Frontal cortex (tissue), 4 donors: ENCODE measurements around the gene ETV6. TPM values are rescaled to one million over a fixed set of nuclear protein-coding genes. Genes with fewer than 3 reads are reported as not detected.

Experiments used
- DNase-seq, 2 donors: peaks; one replicate each; pipeline ENCODE4 v3.0.0; 2012; ENCODE audit warnings: low spot score in 2 of 2
- FAIRE-seq: peaks from 2 replicates; lab custom pipeline; 2012; peaks lifted over from hg19 to GRCh38; lab: Jason Lieb, UNC
- total RNA-seq: library from RNA; depleted of rRNA; stranded (reverse); fragments of >200 nt; gene quantifications from one replicate; pipeline ENCODE4 v1.2.3, GENCODE V29; 2014
- donor health status: control.
- donor health status: control.
- donor health status: control.

The ETV6 gene
- total RNA-seq, 1 donor from 2014 or later, result 2.9 TPM

DNA sequence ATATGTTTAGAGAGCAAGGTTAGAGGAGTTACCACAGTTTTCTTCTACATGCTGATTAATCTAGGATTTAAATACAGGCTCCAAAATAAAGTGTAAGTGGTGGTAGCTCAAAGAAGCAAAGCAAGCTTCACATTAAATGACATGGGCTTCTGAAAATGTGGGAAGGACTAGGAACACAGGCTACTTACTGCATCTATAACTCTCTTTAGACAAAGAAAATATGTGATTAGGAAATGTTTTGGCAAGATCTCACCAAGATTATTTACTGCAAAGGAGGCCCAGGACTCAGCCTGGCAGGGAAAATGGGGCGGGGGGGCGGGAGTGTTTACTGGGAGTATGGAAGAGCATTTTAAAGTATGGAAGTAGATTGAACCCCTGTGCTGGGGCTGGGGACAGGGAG, 39.4 kb downstream of the ETV6 start:
- DNase-seq, result no peak
- FAIRE-seq, result no peak

DNA sequence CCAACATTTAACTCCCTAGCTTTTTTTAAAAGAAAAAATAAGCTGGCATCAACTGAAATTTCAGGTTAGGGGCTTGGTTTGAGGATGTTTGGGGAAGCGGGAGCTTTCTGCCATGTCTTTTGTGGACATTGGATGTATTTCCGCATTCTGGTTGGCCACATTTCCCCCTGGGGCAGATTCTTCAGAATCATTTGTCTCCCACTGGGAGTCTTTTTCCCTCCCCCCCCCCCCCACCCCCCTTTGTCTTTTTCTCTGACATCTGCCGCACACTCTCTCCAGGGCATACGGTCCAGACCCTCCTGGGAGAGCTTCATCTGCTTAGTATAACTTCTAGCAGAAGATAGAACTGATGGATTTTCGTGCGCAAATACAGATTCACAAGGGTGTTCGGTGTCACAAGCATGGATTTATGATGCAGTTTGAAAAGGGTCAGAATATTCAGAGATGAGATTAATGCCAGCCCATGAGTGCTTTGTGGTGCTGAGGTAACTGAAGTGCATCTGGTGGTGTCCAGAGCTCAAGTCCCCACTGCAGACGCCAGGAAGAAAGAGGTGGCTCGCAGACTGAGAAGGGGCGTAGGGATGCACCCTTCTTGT, 40.2 kb downstream of the ETV6 start:
- FAIRE-seq (no peak), DNase-seq (no peak)

DNA sequence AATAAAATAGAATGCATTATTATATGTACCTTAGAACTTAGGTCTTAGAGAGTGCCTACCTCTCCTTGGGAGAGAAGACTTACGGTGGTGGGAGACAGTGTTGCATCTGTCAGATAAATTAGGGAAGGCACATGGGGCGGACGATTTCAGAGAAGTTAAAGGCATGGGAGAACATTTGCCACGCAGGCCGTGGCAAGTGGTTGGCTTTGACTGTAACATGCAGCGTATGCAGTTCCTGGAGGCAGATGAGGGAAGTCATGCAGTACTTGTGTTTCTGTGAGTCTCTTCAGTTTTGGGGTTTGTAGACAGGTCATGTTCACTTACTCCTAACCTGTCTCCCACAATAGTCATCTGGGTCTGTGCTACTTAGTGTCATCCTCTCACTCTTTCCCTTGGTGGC, 43.6 kb downstream of the ETV6 start:
- DNase-seq (no peak), FAIRE-seq (no peak)

DNA sequence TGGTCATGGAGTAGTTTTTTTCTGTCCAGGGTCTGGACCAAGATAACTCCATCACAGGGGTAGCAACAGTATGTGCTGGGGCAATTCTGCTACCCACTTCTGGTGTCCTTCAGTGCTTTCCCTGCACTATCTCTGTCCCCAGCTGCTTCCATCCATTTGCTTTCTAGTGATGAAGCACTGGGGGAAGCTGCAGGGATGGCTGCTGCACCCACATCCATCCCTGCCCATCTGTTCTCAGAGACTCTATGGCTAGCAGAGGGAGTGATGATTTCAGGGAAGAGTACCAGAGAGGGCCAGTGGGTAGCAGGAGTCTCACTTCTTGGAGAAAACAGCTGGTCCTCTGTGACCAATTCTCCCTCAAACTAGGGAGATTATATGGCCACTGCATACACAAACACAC, 44.1 kb downstream of the ETV6 start:
- FAIRE-seq, result no peak

DNA sequence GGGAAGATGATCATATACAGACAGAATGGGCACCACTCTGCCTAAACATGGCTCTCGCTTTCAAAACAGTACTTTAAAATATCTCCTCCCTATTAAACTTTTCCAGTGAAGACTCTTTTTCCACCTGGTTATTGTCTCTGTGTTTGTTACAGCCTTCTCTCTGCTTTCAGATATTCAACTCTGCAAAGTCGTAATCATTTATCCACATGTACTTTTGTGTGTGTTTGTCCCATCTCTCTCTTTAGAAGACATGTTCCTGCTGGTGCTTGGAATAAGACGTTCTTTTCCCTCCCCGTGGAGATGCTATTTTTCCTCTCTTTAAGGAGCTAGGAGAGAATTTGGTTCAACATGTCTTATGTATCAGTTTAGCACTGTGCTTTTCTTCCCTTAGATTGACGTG, 45.1 kb downstream of the ETV6 start:
- no peak for DNase-seq
- FAIRE-seq, result no peak

More for the DNA sequence above, 44.1 kb downstream of the ETV6 start:
- no peak for DNase-seq

DNA sequence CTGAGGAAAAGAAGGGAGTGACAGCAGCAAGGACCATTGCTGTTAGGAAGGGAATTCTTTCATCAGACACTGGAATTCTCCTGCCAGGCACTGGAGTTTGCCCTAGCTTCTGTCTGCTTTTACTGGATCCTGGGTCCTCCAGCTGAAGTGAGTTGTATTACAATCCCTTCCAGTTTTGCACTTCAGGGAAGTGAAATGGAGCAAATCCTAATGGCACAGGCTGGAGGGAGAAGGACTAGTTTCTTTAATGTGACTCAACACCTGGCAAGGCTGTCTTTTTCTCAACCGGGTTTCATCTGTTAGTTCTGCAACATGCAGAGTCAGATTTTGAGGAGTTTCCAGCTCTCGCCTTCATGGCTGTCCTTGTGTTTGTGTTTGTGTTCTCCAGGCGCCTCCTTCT, 45.8 kb downstream of the ETV6 start:
- DNase-seq, result no peak
- FAIRE-seq, result no peak

DNA sequence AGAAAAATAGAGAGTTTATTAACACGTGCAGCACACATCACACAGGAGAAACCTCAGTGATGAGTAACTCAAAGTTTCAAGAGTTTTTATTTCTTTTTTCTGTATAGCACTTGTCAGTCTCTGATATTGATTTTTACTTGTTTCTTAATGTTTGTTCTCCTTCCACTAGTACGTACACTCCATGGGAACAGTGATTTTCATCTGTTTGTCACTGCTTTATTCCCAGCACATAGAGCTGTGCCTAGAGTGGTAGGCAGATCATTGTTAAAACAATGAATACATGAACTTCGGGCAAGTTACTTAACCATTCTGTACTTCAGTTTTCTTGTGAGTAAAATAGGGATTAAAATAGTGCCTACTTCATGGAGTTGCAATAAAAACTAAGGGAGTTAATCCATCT, 46.6 kb downstream of the ETV6 start:
- no peak for FAIRE-seq
- no peak for DNase-seq

DNA sequence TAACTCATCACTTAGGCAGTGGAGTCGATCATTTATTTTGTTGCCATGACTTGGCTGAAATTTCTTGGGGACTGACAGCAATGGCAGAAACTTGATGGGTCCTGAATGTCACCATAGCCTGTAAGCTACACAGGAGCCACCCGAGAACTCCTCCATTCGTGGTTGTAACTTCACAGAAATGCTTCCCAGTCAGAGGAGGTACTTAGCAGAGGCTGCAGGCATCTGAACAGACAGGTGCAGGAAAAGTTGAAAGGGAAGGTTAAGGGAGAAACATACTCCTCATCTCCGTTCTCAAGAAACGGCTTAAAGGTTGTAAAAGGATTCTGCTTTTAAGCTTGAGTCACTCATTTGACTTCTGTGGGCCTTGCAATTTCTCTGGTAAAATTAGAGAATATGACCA, 47.7 kb downstream of the ETV6 start:
- DNase-seq, result no peak
- FAIRE-seq, result no peak

DNA sequence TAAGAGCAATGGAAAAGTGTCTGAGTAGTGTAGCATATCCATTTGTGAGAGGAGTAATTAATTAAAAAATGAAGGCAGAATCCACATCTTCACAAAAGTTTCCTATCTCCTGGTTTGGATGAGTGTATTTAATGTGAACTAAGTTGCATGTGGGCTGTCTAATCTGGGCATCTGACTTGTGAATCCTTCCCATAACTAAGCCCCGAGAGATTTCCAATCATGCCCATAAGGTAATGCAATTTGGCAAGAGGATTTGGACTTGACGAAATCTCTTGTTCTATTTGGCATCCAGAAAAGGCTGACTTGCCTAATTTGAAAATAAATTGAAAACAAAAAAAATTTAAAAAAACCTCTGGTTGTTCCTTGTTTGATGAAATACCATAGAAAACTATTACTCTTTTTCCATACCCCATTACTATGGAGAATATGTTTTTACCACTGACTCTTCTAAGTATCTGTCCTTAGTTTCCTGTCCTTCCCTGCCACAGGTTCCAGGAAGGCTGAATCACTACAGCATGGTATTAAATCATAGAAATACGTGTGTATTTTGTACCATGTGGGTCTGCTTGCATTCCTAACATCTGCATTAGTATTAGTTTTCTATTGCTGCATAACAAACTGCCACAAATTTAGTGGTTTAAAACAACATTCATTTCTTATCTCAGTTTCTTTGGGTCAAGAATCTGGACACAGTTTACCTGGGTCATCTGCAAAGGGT, 48.4 kb downstream of the ETV6 start:
- FAIRE-seq, result no peak
- no peak for DNase-seq

DNA sequence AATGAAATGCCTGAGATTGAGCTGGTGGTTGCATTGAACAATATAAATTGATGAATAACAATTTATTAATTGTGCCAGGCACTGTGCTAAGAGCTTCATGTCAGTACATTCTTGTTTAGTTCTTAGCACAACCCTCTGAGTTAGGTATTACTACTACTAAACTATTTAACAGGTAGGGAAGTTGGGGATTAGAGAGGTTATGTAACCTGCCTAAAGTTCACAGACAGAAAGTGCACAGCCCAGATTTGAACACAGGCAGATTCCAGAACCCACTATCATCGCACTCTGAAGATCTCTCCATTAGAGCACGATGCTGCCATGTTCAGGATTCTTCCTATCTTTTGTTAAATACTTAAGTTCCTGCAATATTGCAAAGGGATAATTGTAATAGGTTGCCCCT, 49.3 kb downstream of the ETV6 start:
- no peak for DNase-seq
- FAIRE-seq, result no peak

DNA sequence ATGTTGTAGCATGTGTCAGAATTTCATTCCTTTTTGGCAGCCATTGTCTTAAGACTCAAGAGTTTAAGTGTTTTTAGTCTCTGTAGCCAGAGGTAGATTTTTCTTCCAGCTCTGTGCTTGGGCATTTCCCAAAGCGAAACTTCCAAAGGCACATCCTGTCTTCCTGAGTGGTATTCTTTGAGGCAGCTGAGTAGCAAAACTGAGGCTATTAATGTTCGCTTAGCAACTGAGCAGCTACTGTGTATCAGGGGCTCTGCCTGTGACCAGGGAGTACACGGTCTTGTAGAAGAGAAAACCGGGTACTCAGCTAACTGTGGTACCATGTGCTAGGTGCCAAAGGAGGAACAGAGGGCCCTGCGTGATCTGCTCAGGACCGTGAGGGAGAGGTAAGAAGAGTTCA, 52.0 kb downstream of the ETV6 start:
- no peak for FAIRE-seq
- DNase-seq, result no peak

DNA sequence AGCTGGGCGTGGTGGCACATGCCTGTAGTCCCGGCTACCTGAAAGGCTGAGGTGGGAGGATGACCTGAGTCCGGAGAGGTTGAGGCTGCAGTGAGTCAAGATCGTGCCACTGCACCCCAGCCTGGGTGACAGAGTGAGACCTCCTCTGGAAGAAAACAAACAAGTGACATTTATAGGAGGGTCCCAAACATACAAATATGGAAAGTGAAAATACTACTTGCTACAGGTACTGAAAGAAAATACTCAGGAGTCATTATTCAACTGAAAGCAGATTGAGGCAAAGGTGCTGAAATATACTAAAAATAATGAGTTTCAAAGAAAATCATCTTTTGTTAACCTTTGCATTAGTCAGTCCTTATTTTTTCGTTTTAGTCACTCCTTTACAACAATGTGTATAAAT, 53.5 kb downstream of the ETV6 start:
- DNase-seq (no peak), FAIRE-seq (no peak)

DNA sequence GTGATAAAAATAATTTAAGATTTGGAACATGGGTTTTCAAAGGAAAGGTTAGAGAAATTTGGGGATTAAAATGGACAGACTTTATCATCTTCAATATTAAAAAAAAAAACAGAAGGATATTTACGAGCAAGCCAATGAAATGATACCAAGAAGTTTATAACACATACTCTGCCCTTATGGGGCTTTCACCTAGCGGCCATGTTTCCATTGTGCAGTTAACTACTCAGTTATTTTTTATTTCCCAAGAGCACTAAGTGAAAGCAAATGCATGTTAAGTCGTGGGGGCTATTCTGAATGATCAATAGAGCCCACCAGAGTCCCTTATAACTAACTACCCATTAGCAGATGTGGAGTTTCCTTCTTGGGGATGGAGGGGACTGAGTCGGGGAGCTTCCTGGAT, 53.9 kb downstream of the ETV6 start:
- DNase-seq, result no peak
- FAIRE-seq, result no peak

DNA sequence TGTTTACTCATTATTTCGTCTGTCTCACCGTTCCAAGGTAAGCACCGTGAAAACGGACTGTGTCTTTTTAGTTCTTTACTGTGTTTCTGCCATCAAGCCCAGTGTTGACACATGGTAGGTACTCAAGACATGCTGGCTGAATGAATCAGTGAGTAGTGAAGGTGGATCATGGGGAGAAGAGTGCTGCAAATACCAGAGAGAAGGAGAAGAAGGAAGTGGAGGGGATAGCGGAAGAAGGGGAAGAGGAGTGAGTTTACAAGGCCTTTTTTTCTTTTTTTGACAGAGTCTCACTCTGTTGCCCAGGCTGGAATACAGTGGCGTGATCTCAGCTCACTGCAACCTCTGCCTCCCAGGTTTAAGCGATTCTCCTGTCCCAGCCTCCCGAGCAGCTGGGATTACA, 54.6 kb downstream of the ETV6 start:
- no peak for FAIRE-seq
- DNase-seq, result no peak

DNA sequence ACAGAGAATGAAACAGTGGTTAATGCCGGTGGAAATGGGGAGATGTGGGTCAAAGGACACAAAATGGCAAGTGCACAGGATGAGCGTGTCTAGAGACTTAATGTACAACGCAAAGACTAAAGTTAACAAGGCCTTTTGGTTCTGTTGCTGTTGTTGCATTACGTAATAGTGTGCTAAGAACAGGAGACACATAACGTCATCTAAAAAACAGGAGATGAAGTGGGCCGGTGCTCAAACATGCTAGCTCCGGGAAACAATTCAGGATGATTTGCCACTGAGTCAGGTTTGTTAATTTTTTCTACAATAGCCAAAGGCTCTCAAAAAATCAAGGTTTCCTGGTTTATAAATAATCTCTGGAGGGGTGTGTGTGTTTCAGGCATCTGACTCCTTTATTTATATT, 55.5 kb downstream of the ETV6 start:
- FAIRE-seq (no peak), DNase-seq (no peak)

DNA sequence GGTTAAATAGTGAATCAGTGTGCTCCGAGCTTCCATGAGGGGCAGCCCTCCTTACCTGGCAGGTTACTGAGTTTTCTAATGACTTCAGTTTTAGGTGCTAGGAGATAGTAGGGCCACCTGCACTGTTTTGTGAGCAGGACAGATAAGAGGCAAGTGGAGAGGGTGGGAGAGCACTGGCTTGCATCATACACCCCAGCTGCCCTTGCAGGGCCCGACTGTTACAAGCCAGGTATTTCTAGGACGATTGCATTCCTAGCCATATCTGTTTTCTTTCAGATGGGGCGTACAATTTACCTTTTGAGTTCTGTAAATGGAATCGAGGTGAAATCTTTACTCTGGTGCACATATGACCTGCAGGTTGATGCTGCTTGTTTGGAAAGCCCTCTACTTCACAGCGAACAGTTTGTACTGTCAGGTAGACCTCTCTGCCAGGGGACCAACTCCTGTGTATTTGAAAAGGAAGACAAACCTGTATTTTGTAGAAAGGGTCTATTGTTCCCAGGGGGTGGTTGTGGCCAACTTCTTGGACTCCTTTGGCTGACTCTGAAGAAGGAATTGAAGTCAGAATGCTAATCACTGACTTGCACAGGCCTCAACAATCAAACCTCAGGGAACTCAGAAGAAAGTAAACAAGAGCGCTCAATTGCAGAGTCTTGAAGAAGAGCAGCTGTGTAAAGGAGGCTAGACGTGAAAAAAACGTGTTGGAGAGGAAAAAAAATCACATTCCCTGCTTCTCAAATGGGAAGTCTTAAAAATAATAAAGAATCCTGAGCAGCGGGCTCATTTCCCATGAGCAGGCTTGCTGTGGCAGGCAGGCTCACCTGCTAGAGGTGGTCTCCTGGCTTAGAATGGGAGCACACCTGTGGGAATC, 57.3 kb downstream of the ETV6 start:
- DNase-seq, result no peak
- no peak for FAIRE-seq

DNA sequence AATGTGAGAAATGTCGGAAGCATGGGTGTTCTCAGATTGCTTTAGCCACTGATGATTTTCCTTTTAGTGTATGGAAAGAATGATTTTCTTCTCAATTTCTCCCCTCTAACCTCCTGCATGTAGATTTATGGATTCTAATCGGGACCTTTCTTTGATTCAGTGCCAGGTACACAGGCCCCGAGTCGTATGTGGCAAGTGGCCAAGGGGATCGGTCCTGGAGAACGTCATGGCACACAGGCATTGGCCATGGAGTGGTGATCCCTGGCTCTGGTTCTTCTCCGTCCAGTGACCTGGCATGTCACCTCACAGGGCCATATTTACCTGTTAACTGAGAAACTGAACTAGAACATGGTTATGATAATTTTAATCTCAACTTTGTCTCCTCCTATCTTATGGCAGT, 58.1 kb downstream of the ETV6 start:
- FAIRE-seq (no peak), DNase-seq (no peak)

DNA sequence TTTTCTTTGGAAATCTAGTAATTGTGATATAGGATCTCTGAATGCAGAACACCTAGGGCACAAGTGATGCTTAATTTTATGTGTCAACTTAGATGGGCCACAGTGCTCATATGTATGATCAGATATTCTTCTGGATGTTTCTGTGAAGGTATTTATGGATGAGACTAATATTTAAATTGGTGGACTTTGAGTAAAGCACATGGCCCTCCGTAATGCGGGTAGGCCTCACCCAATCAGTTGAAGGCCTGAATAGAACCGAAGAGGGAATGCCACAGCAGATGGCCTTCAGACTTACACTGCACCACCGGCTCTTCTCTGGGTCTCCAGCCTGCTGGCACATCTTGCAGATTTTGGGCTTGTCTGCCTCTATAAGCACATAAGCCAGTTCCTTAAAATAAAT, 60.0 kb downstream of the ETV6 start:
- DNase-seq (no peak), FAIRE-seq (no peak)

DNA sequence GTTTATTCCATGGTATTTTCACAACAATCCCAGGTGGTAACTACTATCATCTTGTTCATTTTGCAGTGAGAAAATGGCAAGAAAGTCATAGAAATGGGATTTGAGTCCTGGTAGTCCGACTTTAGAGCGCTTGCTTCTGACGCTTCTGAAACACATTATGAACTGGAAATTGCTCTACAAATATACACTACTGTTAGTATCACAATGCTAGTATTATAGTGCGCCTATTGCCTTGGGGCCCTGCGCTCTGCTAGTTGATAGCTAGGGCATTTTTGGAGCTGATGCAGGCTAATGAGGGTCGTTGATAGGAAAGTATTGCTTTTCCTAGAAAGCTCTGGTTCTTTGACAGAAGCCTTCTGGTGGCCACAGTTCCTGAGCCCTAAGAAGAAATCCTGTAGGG, 61.0 kb downstream of the ETV6 start:
- FAIRE-seq (no peak), DNase-seq (no peak)

DNA sequence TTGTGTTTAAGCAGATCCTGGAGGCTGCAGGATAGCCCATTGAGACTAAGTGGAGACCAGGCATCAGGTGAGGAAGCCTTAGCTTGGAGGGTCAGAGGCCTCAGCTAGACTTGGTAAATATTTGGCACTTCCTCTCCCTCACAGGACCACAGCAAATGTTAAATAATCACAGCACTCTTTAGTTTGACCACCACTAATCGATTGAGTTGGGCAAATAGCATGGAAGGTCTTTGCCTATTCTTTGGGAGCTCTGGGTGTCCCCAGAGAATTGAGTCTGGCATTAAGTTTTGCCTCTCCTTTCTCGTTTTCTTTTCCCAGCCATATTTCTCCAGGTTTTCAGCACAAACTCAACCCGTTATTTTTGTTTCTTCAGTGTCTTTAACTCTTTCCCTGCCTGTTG, 61.4 kb downstream of the ETV6 start:
- FAIRE-seq, result no peak

DNA sequence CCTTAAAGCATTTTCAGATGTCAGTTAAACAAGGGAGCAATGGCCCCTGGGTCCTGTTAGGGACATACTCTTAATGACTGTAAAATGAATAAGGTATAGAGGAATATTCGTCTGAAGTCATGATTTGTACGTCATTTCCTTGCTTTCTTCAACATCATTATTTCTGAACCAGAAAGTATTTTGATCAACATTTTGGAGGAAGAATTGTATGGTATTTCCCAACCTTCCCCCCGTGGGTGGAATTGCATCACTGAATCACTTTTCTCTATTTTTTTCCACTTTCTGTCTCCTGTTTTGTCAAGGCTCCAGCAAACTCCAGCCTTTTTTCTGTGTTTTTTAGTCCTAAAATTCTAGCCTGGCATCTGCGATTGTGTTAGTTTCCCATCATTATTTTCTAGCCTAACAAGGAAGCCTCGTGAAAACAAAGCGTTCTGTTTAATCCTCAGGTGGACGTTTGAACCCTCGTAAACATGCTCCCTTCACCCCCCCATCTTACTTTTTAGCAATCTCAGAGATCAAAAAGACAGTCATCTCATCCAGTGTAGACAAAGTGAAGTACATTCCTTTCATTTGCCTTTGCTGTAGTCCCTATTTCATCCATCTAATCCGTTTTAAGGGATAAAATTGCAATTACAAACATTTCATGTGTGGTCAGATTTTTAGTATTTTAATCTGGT, 62.3 kb downstream of the ETV6 start:
- FAIRE-seq, result no peak
- no peak for DNase-seq

More for the DNA sequence above, 61.4 kb downstream of the ETV6 start:
- DNase-seq, result no peak
